ENCODE results near the gene HTR3B.

The HTR3B gene

DNA sequence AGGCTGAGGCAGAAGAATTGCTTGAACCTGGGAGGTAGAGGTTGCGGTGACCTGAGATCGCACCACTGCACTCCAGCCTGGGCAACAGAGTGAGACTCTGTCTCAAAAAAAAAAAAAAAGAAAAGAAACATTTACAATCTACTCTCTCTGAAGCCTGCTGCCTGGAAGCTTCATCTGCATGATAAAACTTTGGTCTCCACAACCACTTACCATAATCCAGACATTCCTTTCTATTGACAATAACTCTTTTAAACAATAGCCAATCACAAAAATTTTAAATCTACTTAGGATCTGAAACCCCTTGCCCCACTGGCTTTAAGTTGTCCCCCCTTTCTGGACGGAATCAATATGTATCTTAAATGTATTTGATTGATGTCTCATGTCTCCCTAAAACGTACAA is 45.3 kb downstream of the HTR3B start:
- DNase-seq, result no peak

- DNase-seq, result no peak
Measured at GRCh38 chr11:113951537-113951936, 46.9 kb downstream of the HTR3B start.

DNA sequence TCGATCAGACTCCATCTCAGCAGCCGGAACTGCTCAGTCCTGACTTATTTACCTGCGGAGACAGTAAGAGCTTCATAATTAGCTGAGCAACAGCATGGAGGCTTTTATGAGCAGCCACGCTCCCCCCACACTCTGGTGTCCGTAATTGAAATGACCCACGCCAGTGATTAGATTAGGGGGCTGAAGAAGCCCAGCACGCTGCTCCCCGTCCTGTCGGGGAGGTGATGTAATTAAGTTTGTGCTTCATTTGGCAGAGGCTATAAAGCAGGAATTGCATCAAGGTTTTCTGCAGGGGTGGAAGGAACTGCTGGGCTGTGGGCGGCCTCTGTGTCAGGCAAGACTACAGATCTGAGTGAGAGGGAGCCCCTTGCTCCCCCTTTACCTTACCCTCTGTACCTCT is 47.5 kb downstream of the HTR3B start:
- DNase-seq, result no peak

- no peak for DNase-seq
Measured at GRCh38 chr11:113952588-113952987, 48.0 kb downstream of the HTR3B start.

GRCh38 chr11:113954235-113954634 is 49.6 kb downstream of the HTR3B start:
- DNase-seq, result no peak

DNA sequence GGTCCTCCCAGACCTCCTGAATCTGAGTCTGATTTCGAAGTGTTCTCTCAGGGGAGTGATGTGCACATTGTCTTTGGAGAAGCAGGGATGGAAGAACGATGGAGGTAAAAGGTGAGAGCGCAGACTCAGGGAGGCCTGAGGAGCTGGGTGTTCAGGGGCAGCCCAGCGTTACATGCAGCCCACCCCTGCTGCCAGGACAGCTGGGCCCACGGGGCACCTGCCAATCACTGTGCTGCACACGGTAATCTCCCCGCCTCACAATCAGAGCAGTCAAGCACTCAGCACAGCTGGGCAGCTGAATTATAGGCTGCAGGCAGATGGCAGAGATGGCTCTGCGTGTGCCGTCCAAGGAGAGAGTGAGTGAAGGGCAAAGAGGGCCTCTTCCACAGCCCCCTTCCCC is 52.4 kb downstream of the HTR3B start:
- DNase-seq, result peak; percentile 73

- DNase-seq, result no peak
Measured at GRCh38 chr11:113960702-113961330, 56.2 kb downstream of the HTR3B start.

GRCh38 chr11:113967361-113967760 is 62.8 kb downstream of the HTR3B start:
- no peak for DNase-seq

GRCh38 chr11:113971506-113972195 is 67.1 kb downstream of the HTR3B start:
- no peak for DNase-seq

DNA sequence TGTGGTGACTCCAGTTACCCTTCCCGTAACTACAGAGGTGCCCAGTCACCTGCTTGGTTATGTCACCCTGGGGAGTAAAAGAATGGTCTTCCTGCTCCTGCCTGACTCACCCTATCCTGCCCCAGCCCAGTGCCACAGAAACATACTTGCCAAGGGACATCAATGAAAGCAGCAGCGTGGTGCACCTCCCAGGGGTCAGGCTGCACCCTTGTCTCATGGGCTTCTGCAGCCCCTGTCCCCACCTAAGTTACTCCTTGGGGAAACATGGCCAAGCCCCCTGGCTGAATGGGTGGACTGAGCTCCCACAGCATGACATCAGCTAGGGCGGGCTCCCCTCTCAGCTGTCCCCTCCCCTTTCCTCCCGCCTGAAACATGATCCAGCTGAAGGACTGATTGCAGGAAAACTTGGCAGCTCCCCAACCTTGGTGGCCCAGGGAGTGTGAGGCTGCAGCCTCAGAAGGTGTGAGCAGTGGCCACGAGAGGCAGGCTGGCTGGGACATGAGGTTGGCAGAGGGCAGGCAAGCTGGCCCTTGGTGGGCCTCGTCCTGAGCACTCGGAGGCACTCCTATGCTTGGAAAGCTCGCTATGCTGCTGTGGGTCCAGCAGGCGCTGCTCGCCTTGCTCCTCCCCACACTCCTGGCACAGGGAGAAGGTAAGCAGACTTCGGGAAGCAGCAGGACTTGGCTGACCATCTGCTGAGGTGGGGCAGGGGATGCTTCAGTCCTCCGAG is 70.3 kb downstream of the HTR3B start, which contains the start of gene HTR3A:
TSS of gene HTR3A (plus strand) at position 368 of the 730 bp plus-strand sequence. CDS start at position 586, 218 bp downstream.
- peak; percentile 90 for DNase-seq

- DNase-seq, result no peak
Measured at GRCh38 chr11:113977071-113977490, 72.5 kb downstream of the HTR3B start.

- DNase-seq, result no peak
Measured at GRCh38 chr11:113977701-113978100, 73.1 kb downstream of the HTR3B start.

GRCh38 chr11:113979431-113979830 is 74.8 kb downstream of the HTR3B start:
- no peak for DNase-seq

DNA sequence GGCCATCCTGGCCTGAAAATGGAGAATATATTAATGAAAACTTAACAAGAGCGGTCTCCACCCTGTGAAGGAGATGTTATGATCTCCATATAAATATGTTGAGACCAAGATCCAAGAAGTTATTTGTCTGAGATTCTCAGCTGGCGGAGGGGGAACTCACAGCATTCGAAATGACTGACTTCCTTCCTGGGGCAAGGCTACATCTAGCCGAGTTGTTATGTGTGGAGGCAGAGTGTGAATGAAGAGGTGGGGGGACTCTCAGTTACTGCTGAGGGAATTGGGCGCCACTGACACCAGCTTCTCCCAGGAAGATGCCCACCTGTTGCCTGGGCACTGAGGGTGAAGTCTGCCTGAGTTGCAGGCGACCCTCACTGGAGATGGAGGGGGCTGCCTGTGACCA is 76.2 kb downstream of the HTR3B start:
- DNase-seq, result no peak

GRCh38 chr11:113982306-113982705 is 77.7 kb downstream of the HTR3B start:
- DNase-seq, result no peak

- DNase-seq, result no peak
Measured at GRCh38 chr11:113984781-113985180, 80.2 kb downstream of the HTR3B start.

DNA sequence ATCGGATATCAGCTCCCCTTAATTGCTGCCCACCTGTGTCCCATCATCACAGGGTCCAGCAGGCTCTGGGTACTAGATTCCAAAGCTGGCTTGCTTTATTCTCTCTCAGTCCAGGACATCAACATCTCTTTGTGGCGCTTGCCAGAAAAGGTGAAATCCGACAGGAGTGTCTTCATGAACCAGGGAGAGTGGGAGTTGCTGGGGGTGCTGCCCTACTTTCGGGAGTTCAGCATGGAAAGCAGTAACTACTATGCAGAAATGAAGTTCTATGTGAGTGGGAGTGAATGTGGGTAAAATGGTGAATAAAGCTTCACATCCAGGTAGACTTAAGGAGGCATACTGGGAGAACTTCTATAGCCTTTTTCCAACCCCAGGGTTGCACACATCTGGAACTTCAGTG is 81.3 kb downstream of the HTR3B start:
- no peak for DNase-seq

- no peak for DNase-seq
Measured at GRCh38 chr11:113986351-113987140, 82.0 kb downstream of the HTR3B start.

- no peak for DNase-seq
Measured at GRCh38 chr11:113989381-113989780, 84.8 kb downstream of the HTR3B start.

- DNase-seq, result no peak
Measured at GRCh38 chr11:113989916-113990315, 85.3 kb downstream of the HTR3B start.

DNA sequence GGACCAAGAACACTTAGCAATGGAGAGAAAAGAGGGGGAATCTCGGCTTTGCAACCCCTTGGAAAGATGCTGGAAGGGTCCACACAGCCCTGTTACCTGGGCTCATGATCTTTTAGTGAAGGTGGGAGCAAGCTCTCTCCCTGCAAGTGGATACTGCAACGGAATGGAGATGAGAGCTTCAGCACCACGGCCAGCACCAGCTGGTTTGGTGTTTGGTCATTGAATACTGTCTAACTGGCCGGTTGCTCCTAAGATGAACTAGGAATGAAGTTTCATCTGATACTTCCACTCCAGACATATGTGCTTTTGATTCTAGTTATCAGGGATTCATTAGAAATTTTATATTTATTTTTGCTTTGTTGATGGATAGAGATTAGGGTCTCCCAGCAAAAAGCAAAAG is 86.6 kb downstream of the HTR3B start:
- no peak for DNase-seq

DNA sequence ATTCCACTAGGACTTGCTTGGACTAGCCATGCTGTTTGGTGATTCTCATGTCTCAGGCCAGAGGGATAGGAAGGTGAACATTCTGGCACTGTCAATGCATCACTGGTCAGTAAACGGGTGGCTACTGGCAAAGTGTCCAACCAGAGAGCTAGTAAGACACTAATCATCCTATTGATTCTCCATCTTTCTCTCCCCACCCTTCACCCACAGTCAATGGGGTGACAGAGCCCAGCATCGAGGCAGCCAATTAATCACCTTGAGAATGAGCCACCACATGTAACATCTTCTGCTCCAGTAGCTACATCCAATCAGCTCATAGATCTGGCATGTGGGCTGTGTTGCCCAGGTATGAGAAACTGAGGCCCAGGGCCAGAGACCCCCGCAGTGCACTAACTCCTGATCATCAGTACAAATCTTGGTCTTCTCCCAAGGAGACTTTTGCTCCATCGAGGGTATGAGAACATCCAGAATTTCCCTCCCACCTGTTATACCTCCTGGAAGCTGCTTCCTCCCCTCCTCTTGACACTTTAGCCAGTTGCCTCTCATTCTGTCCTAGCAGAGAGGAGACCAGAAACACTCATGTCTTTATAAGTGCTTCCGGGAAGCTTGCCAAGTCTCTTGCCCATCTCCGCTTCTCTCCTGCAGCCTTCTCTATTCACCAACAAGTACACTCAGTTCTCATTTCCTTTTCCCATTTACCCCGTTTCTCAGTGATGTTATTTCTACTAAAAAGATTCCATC is 87.3 kb downstream of the HTR3B start:
- DNase-seq, result peak; percentile 59

All from NCI-H2171 (cell line).